PC-9 (cell line): ENCODE data around the gene MBD3L3. TPM values are rescaled to one million over a fixed set of nuclear protein-coding genes. Genes with fewer than 3 reads are reported as not detected.

Source experiments
- BruUV-seq: library from RNA; stranded (reverse); fragments of 400-500 nt; replicated peaks from 2 replicates; lab custom pipeline; 2021; lab: Mats Ljungman, UMichigan
- CTCF ChIA-PET: fragments of 300-600 bp; sonication (Branson Sonifier 250); formaldehyde crosslinking; loops from one replicate; lab custom pipeline; 2022; ENCODE audit warnings: antibody characterized with exemption; lab: Charles Lee
- POLR2A ChIA-PET: fragments of 300-600 bp; sonication (Branson Sonifier 250); formaldehyde crosslinking; loops from one replicate; lab custom pipeline; 2022; ENCODE audit warnings: antibody characterized with exemption; ENCODE audit not compliant: unreplicated experiment; lab: Charles Lee
- DNase-seq, 2 experiments: peaks; one replicate each; pipeline versions ENCODE4 v3.0.0 to v3.0.0-alpha.2; 2015 to 2022; ENCODE audit warnings: mixed read lengths in 1 of 2
- H2AFZ ChIP-seq: fragments of 200-600 bp; sonication (generic); 2 replicates; pipeline ENCODE4 v1.8.1; 2017; ENCODE audit warnings: antibody characterized with exemption
- H3F3A ChIP-seq: fragments of 200-600 bp; sonication (generic); 2 replicates; pipeline ENCODE4 v1.8.1; 2017; ENCODE audit warnings: antibody characterized with exemption, mild to moderate bottlenecking, low read depth; ENCODE audit not compliant: insufficient read depth
- H3K27ac ChIP-seq: fragments of 200-600 bp; sonication (generic); 2 replicates; pipeline ENCODE4 v1.6.1; 2016; ENCODE audit warnings: mixed run types
- H3K27me3 ChIP-seq: fragments of 200-600 bp; sonication (generic); 2 replicates; pipeline ENCODE4 v1.6.1; 2016; ENCODE audit warnings: low read depth, mixed run types; ENCODE audit not compliant: insufficient read depth
- H3K36me3 ChIP-seq: fragments of 200-600 bp; sonication (generic); 2 replicates; pipeline ENCODE4 v1.6.1; 2016; ENCODE audit warnings: low read depth, mixed run types
- H3K4me1 ChIP-seq: fragments of 200-600 bp; sonication (generic); replicated peaks from 2 replicates; pipeline ENCODE4 v1.6.1; 2016; ENCODE audit warnings: mixed run types; ENCODE audit not compliant: insufficient read depth
- H3K4me2 ChIP-seq: fragments of 200-600 bp; sonication (generic); 2 replicates; pipeline ENCODE4 v1.6.1; 2017; ENCODE audit warnings: mixed run types
- H3K4me3 ChIP-seq: fragments of 200-600 bp; sonication (generic); 2 replicates; pipeline ENCODE4 v1.6.1; 2016; ENCODE audit warnings: mixed run types
- H3K79me2 ChIP-seq: fragments of 200-600 bp; sonication (generic); 2 replicates; pipeline ENCODE4 v1.6.1; 2017; ENCODE audit warnings: low read depth, mixed run types
- H3K9me2 ChIP-seq: fragments of 200-600 bp; sonication (generic); 2 replicates; pipeline ENCODE4 v1.8.1; 2017; ENCODE audit warnings: mild to moderate bottlenecking; ENCODE audit not compliant: insufficient read depth
- H3K9me3 ChIP-seq: fragments of 200-600 bp; sonication (generic); 2 replicates; pipeline ENCODE4 v1.8.1; 2016; ENCODE audit warnings: low read depth; ENCODE audit not compliant: insufficient read depth
- H4K20me1 ChIP-seq: fragments of 200-600 bp; sonication (generic); 2 replicates; pipeline ENCODE4 v1.8.1; 2017; ENCODE audit not compliant: insufficient read depth
- CTCF ChIP-seq: fragments of 200-600 bp; sonication (generic); conservative IDR thresholded peaks from 2 replicates; pipeline ENCODE4 v1.6.1; 2017; ENCODE audit warnings: mixed run types, antibody characterized with exemption, mild to moderate bottlenecking, moderate library complexity
- EZH2 ChIP-seq: fragments of 200-600 bp; sonication (generic); IDR thresholded peaks from 2 replicates; pipeline ENCODE4 v1.8.0; 2017; ENCODE audit warnings: antibody characterized with exemption, low read depth
- intact Hi-C: fragments of 100-400 bp; cut with micrococcal nuclease; formaldehyde crosslinking; loops from one replicate; pipeline ENCODE4 v1.10.0; 2022; ENCODE audit not compliant: unreplicated experiment
- total RNA-seq: library from RNA; stranded (reverse); gene quantifications from 2 replicates; pipeline ENCODE4 v1.2.3, GENCODE V29; 2021

The MBD3L3 gene
- total RNA-seq, 1 experiment from 2014 or later, result not detected

- intact Hi-C loops, result no loop called here
- CTCF ChIA-PET, result no interaction called here
- DNase-seq, result no peak
- H3K27me3 ChIP-seq, result no peaks in the 10 kb centered on the region
- peaks cover 29% of the 10 kb centered on the region for H3K9me3 ChIP-seq
- no peak overlapping the region for H3K27ac ChIP-seq
- H3F3A ChIP-seq, result peaks cover 12% of the 10 kb centered on the region
- TF ChIP-seq EZH2 (no peak), CTCF (no peak)
- no peak overlapping the region for H3K4me2 ChIP-seq
- H3K4me3 ChIP-seq, result no peak overlapping the region
- no peaks in the 10 kb centered on the region for H4K20me1 ChIP-seq
- no peaks in the 10 kb centered on the region for H3K9me2 ChIP-seq
- no peak overlapping the region for H2AFZ ChIP-seq
- H3K4me1 ChIP-seq, result no peaks in the 10 kb centered on the region
- no TSS peak for BruUV-seq
- POLR2A ChIA-PET, result no interaction called here
- H3K79me2 ChIP-seq, result no peaks in the 10 kb centered on the region
- peaks cover 67% of the 10 kb centered on the region for H3K36me3 ChIP-seq
These were observed 19.5 kb upstream of the MBD3L3 start for GRCh38 chr19:7078008-7078407.

GRCh38 chr19:7076151-7076550, 17.7 kb upstream of the MBD3L3 start:
- no peaks in the 10 kb centered on the region for H3K27me3 ChIP-seq
- H4K20me1 ChIP-seq, result no peaks in the 10 kb centered on the region
- POLR2A ChIA-PET, result no interaction called here
- no peak overlapping the region for H3K4me2 ChIP-seq
- H3F3A ChIP-seq, result no peaks in the 10 kb centered on the region
- H3K9me2 ChIP-seq, result no peaks in the 10 kb centered on the region
- intact Hi-C loops, result no loop called here
- no peak overlapping the region for H2AFZ ChIP-seq
- H3K79me2 ChIP-seq, result no peaks in the 10 kb centered on the region
- peaks cover 16% of the 10 kb centered on the region; the same call in 1 of the 2 replicates for H3K9me3 ChIP-seq
- BruUV-seq, result no TSS peak
- DNase-seq, result no peak
- no peak overlapping the region for H3K4me3 ChIP-seq
- CTCF ChIA-PET, result no interaction called here
- no peaks in the 10 kb centered on the region for H3K4me1 ChIP-seq
- no peak for TF ChIP-seq CTCF
- no peak for TF ChIP-seq EZH2
- H3K27ac ChIP-seq, result no peak overlapping the region
- peaks cover 57% of the 10 kb centered on the region for H3K36me3 ChIP-seq

- Histone ChIP-seq H3K9me2 (no peaks in the 10 kb centered on the region), H3K4me2 (no peak overlapping the region), H3K4me1 (no peaks in the 10 kb centered on the region), H3K36me3 (peaks cover 51% of the 10 kb centered on the region), H3F3A (no peaks in the 10 kb centered on the region), H3K27ac (no peak overlapping the region), H3K4me3 (no peak overlapping the region), H2AFZ (no peak overlapping the region), H3K79me2 (peaks cover 10% of the 10 kb centered on the region), H4K20me1 (no peaks in the 10 kb centered on the region), H3K9me3 (peaks cover 13% of the 10 kb centered on the region; the same call in 1 of the 2 replicates), H3K27me3 (no peaks in the 10 kb centered on the region)
- no TSS peak for BruUV-seq
- POLR2A ChIA-PET, result no interaction called here
- intact Hi-C loops, result no loop called here
- no peak for DNase-seq
- CTCF ChIA-PET, result no interaction called here
- TF ChIP-seq CTCF, result no peak
- no peak for TF ChIP-seq EZH2
These were observed 16.3 kb upstream of the MBD3L3 start for GRCh38 chr19:7074705-7075282.
